Measurements from ENCODE around the gene GATAD2A.
A peak's percentile ranks its signal among the peaks of the same experiment; 100 is the strongest.

The GATAD2A gene

DNA sequence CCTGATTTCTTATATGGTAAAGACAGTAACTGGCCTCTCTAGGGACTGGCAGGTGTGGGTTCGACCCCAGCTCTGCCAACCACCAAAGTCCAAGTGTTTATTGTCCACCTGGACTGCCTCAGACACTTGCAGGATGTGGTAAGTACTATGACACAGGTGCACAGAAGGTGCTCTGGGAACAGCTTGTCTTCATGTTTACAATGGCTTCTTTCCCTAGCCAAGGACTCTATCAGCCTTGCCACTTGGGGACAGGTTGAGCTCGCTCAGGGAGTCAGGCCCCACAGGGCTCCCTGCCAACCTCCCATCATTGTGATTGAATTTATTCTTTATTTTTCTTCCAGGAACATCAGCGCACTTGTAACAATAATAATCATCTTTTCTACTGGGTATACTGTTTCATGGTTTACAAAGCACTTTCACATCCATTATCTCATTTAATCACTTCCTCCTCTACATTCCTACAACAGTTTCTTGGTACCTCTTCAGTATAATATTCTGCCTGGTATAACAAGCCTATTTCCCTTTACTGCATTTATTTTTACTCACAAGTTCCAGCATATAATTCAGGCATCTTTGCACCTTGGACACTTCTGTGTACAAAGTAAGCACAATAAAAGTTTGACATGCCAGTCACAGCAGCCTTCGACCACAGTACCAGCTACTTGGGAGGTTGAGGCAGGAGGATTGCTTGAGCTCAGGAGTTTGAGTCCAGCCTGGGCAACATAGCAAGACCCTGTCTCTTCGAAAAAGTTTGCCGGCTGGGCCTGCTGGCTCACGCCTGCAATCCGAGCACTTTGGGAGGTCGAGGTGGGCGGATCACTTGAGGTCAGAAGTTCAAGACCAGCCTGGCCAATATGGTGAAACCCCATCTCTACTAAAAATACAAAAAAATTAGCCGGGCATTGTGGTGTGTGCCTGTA lies 24.2 kb upstream of the GATAD2A start:
- DNase-seq (ENCODE audit: low read depth): peak; percentile 31
- no peak overlapping the region for H3K4me3 ChIP-seq (ENCODE audit: low read depth, low read length)
- TF ChIP-seq, protein P1, sequence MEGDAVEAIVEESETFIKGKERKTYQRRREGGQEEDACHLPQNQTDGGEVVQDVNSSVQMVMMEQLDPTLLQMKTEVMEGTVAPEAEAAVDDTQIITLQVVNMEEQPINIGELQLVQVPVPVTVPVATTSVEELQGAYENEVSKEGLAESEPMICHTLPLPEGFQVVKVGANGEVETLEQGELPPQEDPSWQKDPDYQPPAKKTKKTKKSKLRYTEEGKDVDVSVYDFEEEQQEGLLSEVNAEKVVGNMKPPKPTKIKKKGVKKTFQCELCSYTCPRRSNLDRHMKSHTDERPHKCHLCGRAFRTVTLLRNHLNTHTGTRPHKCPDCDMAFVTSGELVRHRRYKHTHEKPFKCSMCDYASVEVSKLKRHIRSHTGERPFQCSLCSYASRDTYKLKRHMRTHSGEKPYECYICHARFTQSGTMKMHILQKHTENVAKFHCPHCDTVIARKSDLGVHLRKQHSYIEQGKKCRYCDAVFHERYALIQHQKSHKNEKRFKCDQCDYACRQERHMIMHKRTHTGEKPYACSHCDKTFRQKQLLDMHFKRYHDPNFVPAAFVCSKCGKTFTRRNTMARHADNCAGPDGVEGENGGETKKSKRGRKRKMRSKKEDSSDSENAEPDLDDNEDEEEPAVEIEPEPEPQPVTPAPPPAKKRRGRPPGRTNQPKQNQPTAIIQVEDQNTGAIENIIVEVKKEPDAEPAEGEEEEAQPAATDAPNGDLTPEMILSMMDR (IDR thresholded peaks at IDR 0.05; ENCODE audit: insufficient read depth, low read depth, low read length, missing control alignments): no peak

GRCh38 chr19:19382118-19382517 lies 23.4 kb upstream of the GATAD2A start:
- TF ChIP-seq, protein P1 (IDR thresholded peaks at IDR 0.05; ENCODE audit: insufficient read depth, low read depth, low read length, missing control alignments): no peak
- no peak overlapping the region for H3K4me3 ChIP-seq (ENCODE audit: low read depth, low read length)
- DNase-seq (ENCODE audit: low read depth): no peak

DNA sequence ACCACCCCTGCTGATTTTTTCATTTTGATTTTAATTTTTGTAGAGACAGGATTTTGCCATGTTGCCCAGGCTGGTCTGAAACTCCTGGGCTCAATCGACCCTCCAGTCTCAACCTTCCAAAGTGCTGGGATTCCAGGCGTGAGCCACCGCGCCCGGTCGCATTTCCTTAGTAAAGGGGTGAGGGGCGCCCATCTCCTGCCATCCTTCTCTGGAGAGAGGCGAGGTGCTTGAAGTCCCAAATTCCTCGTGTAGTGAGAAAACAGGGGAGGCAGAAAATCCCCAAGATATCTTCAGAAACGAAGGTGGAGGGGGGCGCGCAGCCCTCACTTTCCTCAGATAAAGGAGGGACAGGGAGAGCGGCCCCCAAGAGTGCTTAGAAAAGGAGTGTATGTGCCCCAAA lies 21.0 kb upstream of the GATAD2A start:
- TF ChIP-seq, protein P1 (IDR thresholded peaks at IDR 0.05; ENCODE audit: insufficient read depth, low read depth, low read length, missing control alignments): no peak
- DNase-seq (ENCODE audit: low read depth): no peak
- peak overlapping the region; percentile 82 for H3K4me3 ChIP-seq (ENCODE audit: low read depth, low read length)

DNA sequence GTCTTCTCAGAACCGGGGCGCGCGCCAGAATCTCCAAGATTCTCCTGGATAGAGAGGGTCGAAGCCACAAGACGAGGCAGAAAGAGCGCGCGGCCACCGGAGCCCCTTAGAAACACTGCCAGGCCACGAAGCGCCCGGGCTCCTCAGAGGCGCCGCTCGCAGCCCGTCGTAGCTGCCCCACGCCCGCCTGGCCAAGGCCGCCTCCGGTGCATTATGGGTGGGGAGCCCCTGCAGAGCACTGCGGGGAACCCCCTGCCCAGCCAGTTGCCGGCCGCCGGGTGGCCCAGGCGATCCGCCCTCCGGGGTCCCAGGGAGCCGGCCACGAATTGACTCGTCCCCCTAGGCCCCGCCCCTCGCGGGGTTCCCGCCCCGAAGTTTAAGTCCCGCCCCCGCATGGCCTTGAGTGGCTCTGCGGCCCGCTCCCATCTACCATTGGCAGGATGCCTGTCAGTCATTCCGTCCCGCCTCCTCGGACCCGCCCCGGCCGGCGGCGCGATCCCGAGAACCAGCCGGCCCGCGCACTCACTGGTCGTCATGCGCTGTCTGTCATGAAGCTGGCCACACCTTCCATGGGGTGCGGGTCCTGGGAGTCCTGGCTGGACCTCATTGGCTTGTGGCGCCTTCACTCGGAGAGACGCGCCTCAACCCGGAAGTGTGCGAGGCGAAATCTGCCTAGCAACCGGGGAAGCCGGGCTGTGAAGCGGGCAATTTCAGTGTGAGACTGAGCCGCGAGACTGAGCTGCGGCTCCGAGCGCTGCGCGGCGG lies 20.2 kb upstream of the GATAD2A start:
- TF ChIP-seq, protein P1 (IDR thresholded peaks at IDR 0.05; ENCODE audit: insufficient read depth, low read depth, low read length, missing control alignments): peak; percentile 11
- DNase-seq (ENCODE audit: low read depth): peak; percentile 100
- H3K4me3 ChIP-seq (ENCODE audit: low read depth, low read length): peak overlapping the region; percentile 100

DNA sequence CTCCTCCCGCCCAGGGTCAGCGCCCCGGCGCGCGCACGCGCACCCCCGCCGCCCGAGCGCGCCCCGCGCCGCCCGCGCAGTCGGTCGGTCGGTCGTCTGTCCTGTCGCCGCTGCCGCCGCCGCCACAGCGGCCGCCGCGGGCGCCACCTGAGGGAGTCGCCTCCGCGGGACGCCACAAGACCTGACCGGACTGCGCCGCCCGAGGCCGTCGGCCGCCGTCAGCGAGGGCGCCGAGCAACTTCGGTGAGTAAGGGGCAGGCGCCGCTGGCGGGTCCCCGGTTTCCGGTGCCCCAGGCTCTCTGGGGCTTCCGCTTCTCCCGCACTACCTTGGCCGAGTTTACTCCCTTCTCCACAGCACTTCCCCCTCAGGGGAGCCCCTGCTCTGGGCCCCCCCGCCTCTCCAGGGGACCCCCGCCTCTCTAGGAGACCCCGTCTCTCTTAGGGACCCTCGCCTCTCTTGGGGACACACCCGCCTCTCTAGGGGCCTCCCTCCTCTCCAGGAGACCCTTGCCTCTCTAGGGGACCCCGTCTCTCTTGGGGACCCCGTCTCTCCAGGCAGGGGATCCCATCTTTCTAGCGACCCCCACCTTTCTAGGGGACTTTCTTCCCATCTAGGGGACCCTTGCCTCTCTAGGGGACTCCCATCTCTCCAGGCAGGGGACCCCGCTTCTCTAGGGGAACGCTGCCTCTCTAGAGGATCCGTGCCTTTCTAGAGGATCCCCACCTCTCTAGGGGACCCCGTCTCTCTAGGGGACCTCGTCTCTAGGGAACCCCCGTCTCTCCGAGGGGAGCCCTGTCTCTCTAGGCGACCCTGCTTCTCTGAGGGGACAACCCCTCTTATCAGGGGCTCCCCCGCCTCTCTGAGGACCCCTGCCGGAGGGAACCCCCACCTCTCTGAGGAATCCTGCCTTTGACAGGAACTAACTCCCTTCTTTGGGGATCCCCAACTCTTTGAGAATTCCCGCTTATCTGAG lies 19.3 kb upstream of the GATAD2A start:
- no peak for DNase-seq (ENCODE audit: low read depth)
- TF ChIP-seq, protein P1 (IDR thresholded peaks at IDR 0.05; ENCODE audit: insufficient read depth, low read depth, low read length, missing control alignments): peak; percentile 3
- peak overlapping the region; percentile 100 for H3K4me3 ChIP-seq (ENCODE audit: low read depth, low read length)

DNA sequence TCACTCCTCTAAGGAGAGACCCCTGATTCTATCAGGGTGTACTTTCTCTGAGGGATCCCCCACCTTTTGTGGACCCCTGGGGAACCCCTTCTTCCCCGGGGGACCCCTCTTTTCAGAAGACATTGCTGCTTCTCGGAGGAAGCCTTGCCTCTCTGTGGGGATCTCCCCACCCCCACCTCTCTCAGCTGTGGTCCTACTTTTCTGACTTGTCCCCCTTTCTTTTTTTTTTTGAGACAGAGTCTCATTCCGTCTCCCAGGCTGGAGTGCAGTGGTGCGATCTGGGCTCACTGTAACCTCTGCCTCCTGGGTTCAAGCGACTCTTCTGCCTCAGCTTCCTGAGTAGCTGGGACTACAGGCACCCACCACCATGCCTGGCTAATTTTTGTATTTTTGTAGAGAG lies 18.4 kb upstream of the GATAD2A start:
- DNase-seq (ENCODE audit: low read depth): no peak
- TF ChIP-seq, protein P1 (IDR thresholded peaks at IDR 0.05; ENCODE audit: insufficient read depth, low read depth, low read length, missing control alignments): no peak
- H3K4me3 ChIP-seq (ENCODE audit: low read depth, low read length): peak overlapping the region; percentile 100
